Renal pelvis (tissue), 3 donors: ENCODE data around the gene NFKB1. TPM values are rescaled to one million over a fixed set of nuclear protein-coding genes. Genes with fewer than 3 reads are reported as not detected.

Experiments used
- polyA plus RNA-seq, 3 donors: library from polyadenylated mRNA; unstranded; fragments of 120-200 nt; gene quantifications; one replicate each; pipeline ENCODE4 v1.2.1, GENCODE V29; 2013; ENCODE audit not compliant: insufficient read length in 3 of 3

Gene NFKB1
- polyA plus RNA-seq, 3 donors = 23.9 to 27.9 (median 27.8) TPM

Other genes starting within 250 kb of the NFKB1 start
- gene SLC39A8, start 155.9 kb upstream of the NFKB1 start, polyA plus RNA-seq = 10 to 100 TPM; 18.8 to 25.5 (median 20.2) TPM